Stimulated activated CD4-positive, alpha-beta T cell treated with anti-CD3 and anti-CD28 coated beads, Interleukin-1b, Interleukin-23, amount 100 ng/mL, for 1 hour (primary cell): ENCODE results near the gene ENO3.

Experiments
- DNase-seq, 2 donors: peaks; one replicate each; pipeline ENCODE4 v3.0.0-alpha.2; 2020; ENCODE audit warnings: low read depth in 2 of 2

The ENO3 gene

GRCh38 chr17:4973256-4974114 is 22.6 kb downstream of the ENO3 start:
- no peak for DNase-seq

GRCh38 chr17:4974115-4974670 is 23.3 kb downstream of the ENO3 start:
- no peak for DNase-seq

GRCh38 chr17:4978726-4979125 is 27.8 kb downstream of the ENO3 start:
- no peak for DNase-seq

- no peak for DNase-seq
These were observed 29.8 kb downstream of the ENO3 start for GRCh38 chr17:4980644-4981216.

GRCh38 chr17:4982305-4982704 is 31.4 kb downstream of the ENO3 start:
- no peak for DNase-seq

- DNase-seq = no peak
These were observed 35.5 kb downstream of the ENO3 start for GRCh38 chr17:4986403-4986802.

- DNase-seq = peak; percentile 67 to 85
These were observed 36.2 kb downstream of the ENO3 start, which contains the start of gene CAMTA2 for GRCh38 chr17:4986951-4987766. TSS of gene CAMTA2 (minus strand) at chr17:4987675. CDS start at chr17:4986222, 1,453 bp downstream.

- DNase-seq = no peak
These were observed 37.0 kb downstream of the ENO3 start for GRCh38 chr17:4987767-4988567.

- no peak for DNase-seq
These were observed 43.2 kb downstream of the ENO3 start for GRCh38 chr17:4994081-4994595.

- DNase-seq = peak; percentile 78
These were observed 46.5 kb downstream of the ENO3 start, which contains the start of the genes INCA1 and KIF1C for GRCh38 chr17:4997302-4998026. TSS of gene INCA1 (minus strand) at chr17:4997522. CDS start at chr17:4994437, 3,085 bp downstream. TSS of gene KIF1C (plus strand) at chr17:4997950. CDS start at chr17:5000247, 2,297 bp downstream.

GRCh38 chr17:4998027-4998731 is 47.3 kb downstream of the ENO3 start:
- DNase-seq = no peak

GRCh38 chr17:4998732-4999429 is 48.0 kb downstream of the ENO3 start:
- no peak for DNase-seq

- DNase-seq = no peak
These were observed 48.6 kb downstream of the ENO3 start for GRCh38 chr17:4999430-5000093.

GRCh38 chr17:5000237-5000639 is 49.3 kb downstream of the ENO3 start:
- no peak for DNase-seq

GRCh38 chr17:5002121-5002788 is 51.3 kb downstream of the ENO3 start:
- DNase-seq = no peak

GRCh38 chr17:5003214-5003867 is 52.4 kb downstream of the ENO3 start:
- no peak for DNase-seq
